Measurements from ENCODE around the gene MLLT3. TPM values are rescaled to one million over a fixed set of nuclear protein-coding genes. Genes with fewer than 3 reads are reported as not detected.

Gene MLLT3
- total and polyA plus RNA-seq, 2 experiments from 2014 or later: 13.7 to 39.2 TPM

GRCh38 chr9:20664501-20664900, 42.2 kb upstream of the MLLT3 start:
- Histone ChIP-seq H3K36me3 (replicated peaks; ENCODE audit: insufficient read depth, low read depth) (no peaks in the 10 kb centered on the region), H3K27me3 (no peaks in the 10 kb centered on the region), H3K4me3 (no peak overlapping the region), H3K79me2 (peaks cover 87% of the 10 kb centered on the region), H2AFZ (no peak overlapping the region), H4K20me1 (ENCODE audit: insufficient read depth, poor library complexity, severe bottlenecking) (no peaks in the 10 kb centered on the region), H3K9me3 (ENCODE audit: low read depth) (no peaks in the 10 kb centered on the region), H3K27ac (no peak overlapping the region), H3K4me1 (ENCODE audit: insufficient read depth) (peaks cover 22% of the 10 kb centered on the region), H3K9me2 (replicated peaks; ENCODE audit: insufficient read depth) (no peaks in the 10 kb centered on the region), H3K4me2 (no peak overlapping the region)
- DNase-seq (ENCODE audit: low spot score): no peak
- WGBS (ENCODE audit: low lambda C conversion rate, missing lambda C conversion rate): 92% methylated on average over 3 of the region's 3 CpGs
- no peak for TF ChIP-seq CTCF (IDR thresholded peaks at IDR 0.05; ENCODE audit: poor library complexity)
- TF ChIP-seq EZH2 (IDR thresholded peaks at IDR 0.05; ENCODE audit: borderline replicate concordance): no peak
- TF ChIP-seq EZH2phosphoT487 (IDR thresholded peaks at IDR 0.05; ENCODE audit: low read depth, severe bottlenecking, unreplicated experiment): no peak

- WGBS (ENCODE audit: low lambda C conversion rate, missing lambda C conversion rate): 94% methylated on average over 2 of the region's 2 CpGs
- H4K20me1 ChIP-seq (ENCODE audit: insufficient read depth, poor library complexity, severe bottlenecking): no peaks in the 10 kb centered on the region
- no peak overlapping the region for H3K4me2 ChIP-seq
- no peaks in the 10 kb centered on the region for H3K27me3 ChIP-seq
- H3K27ac ChIP-seq: no peak overlapping the region
- no peak overlapping the region for H3K4me3 ChIP-seq
- peaks cover 22% of the 10 kb centered on the region for H3K4me1 ChIP-seq (ENCODE audit: insufficient read depth)
- no peak for TF ChIP-seq EZH2phosphoT487 (IDR thresholded peaks at IDR 0.05; ENCODE audit: low read depth, severe bottlenecking, unreplicated experiment)
- no peak for TF ChIP-seq CTCF (IDR thresholded peaks at IDR 0.05; ENCODE audit: poor library complexity)
- TF ChIP-seq EZH2 (IDR thresholded peaks at IDR 0.05; ENCODE audit: borderline replicate concordance): no peak
- no peaks in the 10 kb centered on the region for H3K9me3 ChIP-seq (ENCODE audit: low read depth)
- no peak overlapping the region for H2AFZ ChIP-seq
- H3K36me3 ChIP-seq (replicated peaks; ENCODE audit: insufficient read depth, low read depth): no peaks in the 10 kb centered on the region
- no peak for DNase-seq (ENCODE audit: low spot score)
- H3K9me2 ChIP-seq (replicated peaks; ENCODE audit: insufficient read depth): no peaks in the 10 kb centered on the region
- H3K79me2 ChIP-seq: peaks cover 81% of the 10 kb centered on the region
These were observed 40.8 kb upstream of the MLLT3 start for GRCh38 chr9:20663133-20663532.

- WGBS (ENCODE audit: low lambda C conversion rate, missing lambda C conversion rate): 64% methylated on average over 3 of the region's 3 CpGs
- no peaks in the 10 kb centered on the region for H3K36me3 ChIP-seq (replicated peaks; ENCODE audit: insufficient read depth, low read depth)
- H3K27ac ChIP-seq: no peak overlapping the region
- no peak for DNase-seq (ENCODE audit: low spot score)
- no peaks in the 10 kb centered on the region for H4K20me1 ChIP-seq (ENCODE audit: insufficient read depth, poor library complexity, severe bottlenecking)
- no peak overlapping the region for H3K4me3 ChIP-seq
- H3K9me2 ChIP-seq (replicated peaks; ENCODE audit: insufficient read depth): no peaks in the 10 kb centered on the region
- peaks cover 72% of the 10 kb centered on the region for H3K79me2 ChIP-seq
- peak overlapping the region; percentile 82 for H3K4me2 ChIP-seq
- TF ChIP-seq CTCF (IDR thresholded peaks at IDR 0.05; ENCODE audit: poor library complexity): no peak
- no peak for TF ChIP-seq EZH2 (IDR thresholded peaks at IDR 0.05; ENCODE audit: borderline replicate concordance)
- no peak for TF ChIP-seq EZH2phosphoT487 (IDR thresholded peaks at IDR 0.05; ENCODE audit: low read depth, severe bottlenecking, unreplicated experiment)
- H2AFZ ChIP-seq: no peak overlapping the region
- peaks cover 22% of the 10 kb centered on the region for H3K4me1 ChIP-seq (ENCODE audit: insufficient read depth)
- H3K9me3 ChIP-seq (ENCODE audit: low read depth): no peaks in the 10 kb centered on the region
- no peaks in the 10 kb centered on the region for H3K27me3 ChIP-seq
These were observed 39.9 kb upstream of the MLLT3 start for GRCh38 chr9:20662156-20662555.
